ENCODE data around the gene LDLRAD3.

The LDLRAD3 gene

DNA sequence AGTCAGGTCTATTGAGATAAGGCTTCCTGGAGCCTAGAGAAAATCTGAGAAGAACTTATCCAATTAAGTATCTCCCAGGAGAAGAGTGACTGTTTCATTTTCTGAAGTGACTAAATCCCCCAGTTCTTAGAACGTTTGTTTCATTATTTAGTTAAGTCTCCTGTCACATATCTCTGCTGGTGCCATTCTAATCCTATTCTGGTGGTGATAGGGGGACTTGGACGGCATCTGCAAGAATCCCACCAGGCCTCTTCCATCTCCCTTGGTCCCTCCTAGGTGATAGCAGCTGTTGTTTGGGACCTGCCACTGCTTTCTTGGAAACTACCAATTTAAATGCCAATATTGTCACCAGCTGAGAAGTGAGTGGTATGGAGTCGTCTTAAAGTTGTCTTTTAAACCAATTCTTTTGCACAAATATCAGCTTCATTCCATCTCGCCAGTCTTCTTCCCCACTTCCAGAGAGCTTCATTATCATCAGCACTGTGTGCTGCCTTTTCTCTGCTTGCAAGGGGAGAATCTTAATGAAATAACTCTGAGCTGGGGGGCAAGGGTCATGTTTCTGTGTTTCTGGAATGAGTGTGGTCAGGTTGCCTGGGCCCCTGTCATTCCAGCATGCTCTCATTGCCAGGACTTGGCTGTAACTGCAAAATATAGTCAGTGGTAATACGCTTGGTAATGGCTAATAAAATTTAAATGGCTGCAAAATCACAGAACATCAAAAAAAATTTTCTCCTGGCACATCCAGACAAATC lies 104.8 kb downstream of the LDLRAD3 start:
- DNase-seq (ENCODE audit: low spot score), result no peak

DNA sequence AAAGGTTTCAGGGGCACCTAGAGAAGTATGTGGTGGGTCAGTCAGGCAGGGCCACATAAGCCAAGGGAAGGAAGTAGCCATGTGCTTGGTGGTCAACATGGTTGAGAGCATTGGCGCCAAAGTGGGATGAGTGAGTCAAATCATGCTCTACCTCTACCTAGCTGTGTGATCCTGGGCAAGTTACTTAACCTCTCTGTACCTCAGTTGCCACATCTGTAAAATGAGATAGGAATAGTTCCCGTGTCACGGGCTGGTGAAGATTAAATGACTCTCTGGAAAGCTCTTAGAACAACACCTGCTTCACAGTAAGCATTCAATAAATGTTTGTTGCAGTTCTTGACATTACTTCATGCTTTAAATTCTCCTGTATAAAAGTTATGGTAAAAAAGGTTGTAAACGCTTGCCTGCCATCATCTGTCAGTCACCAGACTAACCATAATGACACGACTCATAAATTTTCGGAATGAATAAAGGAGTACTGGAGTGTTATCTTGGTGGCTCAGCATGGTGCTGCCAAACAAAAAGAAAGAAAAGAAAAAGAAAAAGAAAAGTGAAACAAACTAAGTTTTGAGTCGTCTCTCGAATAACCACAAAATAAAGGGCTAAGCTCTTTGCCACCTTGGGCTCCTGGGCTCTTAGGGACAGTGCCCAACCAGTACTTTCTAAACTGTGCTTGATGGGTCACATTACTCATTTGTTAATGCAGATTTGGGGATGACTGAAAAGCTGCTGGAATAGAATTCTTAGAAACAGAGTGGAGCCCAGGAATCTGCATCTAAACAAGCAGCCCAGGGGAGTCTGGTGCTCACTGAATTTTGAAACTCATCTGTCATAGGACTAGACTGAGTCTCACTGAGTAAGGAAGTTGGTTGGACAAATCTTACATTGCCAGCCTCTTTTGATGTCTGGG lies 107.6 kb downstream of the LDLRAD3 start:
- DNase-seq (ENCODE audit: low spot score), result no peak

DNA sequence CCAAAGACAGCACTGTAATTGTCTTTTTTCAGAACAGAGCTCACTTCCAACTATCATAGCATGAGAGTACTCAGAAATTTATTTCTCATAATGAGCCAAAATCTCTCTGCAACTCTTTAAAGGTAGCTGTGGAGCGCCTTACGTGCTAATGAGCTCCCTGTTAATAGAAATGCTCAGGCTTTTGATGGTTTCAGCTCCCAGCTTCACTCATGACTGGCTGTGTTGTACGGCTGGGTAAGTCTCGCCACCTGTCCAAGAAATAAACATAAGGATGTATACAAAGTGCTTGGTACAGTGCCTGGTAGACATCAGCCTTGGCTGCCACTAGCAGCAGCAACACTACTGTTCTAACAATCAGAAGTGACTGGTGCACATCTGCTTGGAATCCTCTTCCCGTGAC lies 109.4 kb downstream of the LDLRAD3 start:
- no peak for DNase-seq (ENCODE audit: low spot score)

DNA sequence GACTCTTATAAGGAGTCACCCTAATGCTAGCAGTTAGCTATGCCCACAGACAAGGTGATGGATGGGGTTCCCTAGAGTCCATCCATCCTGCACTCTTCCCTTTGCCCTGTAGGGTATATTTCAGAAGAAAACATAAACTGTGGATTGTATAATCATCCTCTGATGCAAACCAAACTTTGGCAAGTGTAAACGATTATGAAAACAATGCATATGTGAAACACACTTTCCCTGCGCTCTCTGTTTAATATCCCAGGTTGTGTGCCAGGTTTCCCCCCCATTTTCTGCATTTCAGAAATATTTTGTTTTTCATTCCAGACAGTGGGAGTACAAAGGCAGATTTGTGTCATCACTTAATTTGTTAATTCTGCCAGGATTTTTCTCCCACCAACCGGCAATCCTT lies 110.0 kb downstream of the LDLRAD3 start:
- DNase-seq (ENCODE audit: low spot score), result no peak

DNA sequence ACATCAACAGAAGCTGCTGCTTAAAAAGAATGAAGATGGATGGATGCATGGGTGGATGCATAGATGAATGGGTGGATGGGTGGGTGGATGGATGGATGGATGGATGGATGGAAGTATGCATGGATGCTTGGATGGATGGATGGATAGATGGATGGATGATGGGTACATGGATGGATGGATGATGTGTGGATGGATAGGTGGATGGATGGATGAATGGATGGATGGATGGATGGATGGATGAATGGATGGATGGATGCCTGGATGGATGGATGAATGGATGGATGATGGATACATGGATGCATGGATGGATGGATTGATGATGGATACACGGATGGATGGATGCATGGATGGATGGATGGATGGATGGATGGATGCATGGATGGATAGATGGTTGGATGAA lies 110.8 kb downstream of the LDLRAD3 start:
- DNase-seq (ENCODE audit: low spot score), result no peak

DNA sequence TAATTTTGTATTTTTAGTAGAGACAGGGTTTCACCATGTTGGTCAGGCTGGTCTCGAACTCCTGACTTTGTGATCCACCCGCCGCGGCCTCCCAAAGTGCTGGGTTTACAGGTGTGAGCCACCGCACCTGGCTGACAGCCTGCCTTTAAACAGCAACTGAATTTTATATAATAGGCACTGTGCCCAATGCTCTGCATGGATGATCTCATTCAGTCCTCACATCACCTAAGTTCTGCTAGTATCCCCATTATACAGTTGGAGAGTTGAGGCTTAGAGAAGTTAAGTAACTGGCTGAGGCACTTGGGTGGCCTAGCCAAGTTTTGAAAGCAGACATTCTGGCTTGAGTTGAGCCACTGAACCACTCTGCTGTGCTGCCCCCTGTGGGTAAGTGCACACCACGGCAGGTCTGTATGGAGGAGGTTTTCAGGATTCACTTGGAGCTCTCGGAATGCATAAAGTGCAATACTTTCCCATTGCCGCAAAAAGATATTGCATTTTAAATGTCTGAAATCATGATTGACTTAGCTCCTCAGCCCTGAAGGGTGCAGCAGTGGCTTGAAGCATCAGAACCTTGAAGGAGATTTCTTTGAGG lies 112.4 kb downstream of the LDLRAD3 start:
- DNase-seq (ENCODE audit: low spot score), result peak; percentile 20

DNA sequence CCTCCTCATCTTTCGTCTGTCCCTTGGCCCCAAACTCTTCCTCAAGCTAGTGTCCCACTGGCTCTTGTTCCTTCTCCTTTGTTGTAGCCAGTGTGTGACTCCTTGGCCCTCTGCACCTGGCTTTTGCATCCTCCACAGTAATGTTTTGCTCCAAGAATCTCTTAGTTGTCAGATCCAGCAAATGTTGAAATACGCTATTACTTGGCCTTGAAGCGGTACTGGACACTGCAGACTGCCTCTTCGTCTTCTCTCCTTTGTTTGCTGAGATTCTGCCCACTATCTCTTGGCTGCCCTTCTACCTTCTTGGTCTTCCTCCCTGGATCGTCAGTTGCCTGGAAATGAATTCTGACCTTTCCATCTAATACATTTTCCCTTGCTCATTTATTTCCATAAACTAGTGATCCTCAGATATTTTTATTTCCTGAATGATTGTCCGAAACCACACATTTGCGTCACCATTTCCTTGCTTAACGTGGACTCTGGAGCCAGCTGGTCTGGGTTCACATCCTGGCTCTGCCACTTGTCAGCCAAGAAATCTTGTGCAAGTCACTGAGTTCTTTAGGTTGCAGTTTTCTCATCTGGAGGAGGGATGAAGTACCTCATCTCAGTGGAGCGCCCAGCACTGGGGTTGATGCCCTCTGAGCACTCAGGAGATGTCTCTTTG lies 113.6 kb downstream of the LDLRAD3 start:
- no peak for DNase-seq (ENCODE audit: low spot score)

DNA sequence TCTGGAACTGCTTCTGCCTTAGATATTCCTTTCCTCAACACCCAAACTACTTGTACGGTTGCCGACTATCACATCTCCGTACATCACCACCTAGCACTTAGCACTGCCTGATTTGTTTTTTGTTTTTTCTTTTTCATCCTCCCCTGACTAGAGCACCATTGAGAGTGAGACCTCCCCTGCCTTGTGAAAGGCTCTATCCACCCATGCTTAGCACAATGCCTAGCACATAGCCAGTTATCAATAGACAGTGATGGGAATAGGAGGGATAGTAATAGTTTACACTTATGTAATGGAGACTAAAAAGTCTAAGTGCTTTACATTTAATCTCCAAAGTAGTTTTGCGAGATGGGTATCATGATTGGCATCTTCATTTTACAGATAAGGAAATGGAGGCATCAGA lies 115.8 kb downstream of the LDLRAD3 start:
- DNase-seq (ENCODE audit: low spot score), result no peak

DNA sequence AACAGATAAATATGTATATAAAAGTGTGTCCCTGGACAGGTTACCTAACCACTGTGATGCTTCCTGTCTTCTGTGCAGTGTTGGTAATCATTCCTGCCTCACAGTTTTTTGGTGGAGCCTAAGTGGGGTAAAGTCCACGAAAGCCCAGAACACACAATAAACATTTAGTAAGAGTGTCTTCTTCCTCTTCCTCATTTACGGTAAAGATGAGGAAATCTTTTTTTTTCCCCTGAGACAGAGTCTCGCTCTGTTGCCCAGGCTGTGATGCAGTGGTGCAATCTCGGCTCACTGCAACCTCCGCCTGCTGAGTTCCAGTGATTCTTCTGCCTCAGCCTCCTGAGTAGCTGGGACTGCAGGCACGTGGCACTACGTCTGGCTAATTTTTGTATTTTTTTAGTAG lies 117.1 kb downstream of the LDLRAD3 start:
- no peak for DNase-seq (ENCODE audit: low spot score)

DNA sequence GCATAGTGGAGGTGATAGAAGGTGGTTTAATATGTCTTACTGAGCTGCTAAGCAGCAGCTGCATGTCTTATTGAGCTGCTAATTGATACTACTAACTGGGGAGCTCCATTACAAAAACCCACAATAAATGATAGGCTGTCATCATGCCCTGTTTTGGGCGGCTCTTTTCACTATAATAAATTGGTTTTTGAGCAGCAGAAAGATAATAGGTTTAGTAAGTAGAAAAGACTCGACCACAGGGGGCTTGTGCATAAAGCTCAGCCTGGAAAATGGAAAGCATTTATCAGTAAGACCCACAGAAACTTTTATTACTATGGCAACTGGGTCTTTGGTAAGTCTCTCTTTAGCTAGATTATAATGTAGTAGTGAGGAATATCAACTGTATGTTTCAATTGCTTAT lies 117.6 kb downstream of the LDLRAD3 start:
- DNase-seq (ENCODE audit: low spot score), result no peak

DNA sequence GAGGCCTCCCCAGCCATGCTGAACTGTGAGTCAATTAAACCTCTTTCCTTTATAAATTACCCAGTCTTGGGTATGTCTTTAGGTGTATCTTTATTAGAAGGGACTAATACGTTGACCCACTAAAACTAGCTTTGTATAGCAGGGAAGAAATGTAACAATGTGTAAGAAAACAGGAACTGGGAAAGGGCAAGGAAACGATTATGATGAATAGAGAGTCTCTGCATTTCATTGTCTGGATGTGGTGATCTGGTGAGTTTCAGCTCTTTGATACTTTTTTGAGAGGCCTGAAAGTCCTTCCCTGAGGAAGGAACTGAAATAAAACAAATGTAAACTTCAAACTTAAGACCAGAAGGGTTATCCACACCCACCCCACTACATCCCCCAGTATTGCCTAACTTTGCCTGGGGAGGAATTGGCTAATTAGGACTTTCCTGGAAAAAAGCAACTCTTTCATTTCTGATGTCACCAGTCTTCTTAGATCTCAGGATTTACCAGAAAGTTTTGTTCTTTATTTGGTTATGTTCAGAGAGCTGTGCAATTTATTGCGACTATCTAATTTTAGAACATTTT lies 119.0 kb downstream of the LDLRAD3 start:
- no peak for DNase-seq (ENCODE audit: low spot score)

DNA sequence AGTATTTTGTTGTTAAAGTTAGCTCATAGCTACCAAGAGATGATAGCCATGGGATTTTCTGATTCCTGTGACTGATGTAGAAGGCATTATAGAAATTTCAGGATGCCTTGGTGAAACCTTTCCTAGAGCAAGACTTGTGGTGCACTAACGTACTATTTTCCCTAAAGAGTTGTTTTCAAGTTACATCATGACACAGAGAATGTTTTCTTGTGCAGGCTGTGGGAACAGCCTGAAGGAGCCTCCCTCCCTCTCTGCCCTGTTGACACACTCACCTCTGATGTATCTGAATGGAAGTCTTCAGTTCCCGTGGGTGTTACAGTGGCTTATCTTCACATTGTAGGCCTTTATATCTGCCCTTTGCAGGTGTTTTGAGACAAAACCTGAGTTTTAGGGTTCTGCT lies 121.6 kb downstream of the LDLRAD3 start:
- no peak for DNase-seq (ENCODE audit: low spot score)

DNA sequence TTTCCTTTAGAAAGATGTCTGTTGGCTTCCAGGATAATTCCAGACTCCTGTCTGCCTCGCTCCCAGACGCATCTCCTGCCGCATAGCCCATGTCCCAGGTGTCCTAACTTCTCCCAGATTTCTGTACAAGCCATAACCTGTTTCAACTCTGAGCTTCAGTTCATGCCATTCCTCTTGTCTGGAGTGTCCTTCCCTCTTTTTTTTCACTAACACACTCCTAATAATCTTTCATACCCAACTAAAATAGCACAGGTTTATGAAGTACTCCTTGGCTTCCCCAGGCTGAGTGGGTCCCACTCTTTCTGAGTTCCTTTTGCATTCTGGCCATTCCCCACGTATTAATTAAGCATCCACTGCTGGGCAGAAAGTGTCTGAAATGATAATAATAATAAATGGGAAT lies 123.0 kb downstream of the LDLRAD3 start:
- no peak for DNase-seq (ENCODE audit: low spot score)

DNA sequence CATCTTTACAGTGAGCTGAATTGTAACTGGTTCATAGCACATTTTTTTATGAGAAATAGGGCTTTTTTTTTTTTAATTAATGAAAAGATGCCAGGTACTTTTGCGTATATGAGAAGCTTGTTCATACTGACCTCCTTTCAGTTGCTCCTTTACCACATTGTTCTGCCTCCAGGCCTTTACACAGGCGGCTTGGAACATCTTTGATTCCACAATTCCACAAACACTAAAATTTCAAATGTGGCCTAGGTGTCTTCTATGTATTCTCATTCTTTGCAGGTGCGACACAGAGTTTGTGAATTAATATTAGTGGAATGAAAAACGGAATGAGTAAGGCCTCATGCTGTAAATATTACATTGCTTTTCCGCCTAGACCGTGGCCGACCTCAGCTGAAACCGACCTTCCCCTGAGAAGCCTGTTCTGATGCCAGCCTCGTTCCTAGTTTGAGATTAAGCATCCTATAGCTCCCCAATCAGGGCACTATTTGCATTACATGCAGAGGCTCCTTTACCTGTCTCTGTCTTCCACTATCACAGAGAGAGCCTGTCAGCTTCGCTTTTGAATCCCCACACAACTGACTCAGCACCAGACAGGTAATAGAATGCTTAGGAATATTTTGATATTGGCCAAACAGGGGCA lies 125.8 kb downstream of the LDLRAD3 start:
- DNase-seq (ENCODE audit: low spot score), result no peak

DNA sequence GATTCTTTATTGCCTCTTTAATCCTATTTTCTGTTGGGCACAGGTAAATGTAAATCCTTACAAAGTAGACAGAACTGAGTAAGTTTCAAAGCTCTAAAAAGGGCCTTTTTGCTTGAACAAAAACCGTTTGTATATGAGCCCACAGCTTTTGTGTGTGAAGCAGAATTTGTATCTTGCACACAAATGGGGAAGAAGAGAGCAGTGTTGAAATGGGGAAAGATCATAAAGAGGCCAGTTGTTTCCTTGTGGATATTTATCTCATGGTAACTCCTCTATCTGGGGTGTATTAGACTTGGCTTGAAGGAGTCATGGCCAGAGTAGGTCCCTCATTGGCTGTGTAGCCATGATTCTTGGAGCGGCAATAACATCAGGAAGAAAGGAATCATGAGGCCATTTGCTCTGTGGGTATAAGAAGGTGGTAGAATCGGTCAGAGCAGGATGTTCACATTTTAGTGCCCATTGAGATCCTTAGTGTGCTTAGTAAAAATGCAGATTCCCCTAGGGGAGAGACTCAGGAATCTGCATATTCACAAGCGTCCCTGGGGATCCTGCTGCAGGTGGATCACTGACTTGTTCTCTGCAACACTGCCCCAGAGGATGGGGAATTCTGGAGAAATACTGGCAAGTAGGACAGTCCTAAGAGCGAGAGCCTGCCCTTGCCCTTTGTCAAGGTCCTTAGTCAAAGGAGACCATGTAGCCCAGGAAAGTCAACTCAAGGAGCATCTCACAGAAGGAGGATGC lies 126.5 kb downstream of the LDLRAD3 start:
- no peak for DNase-seq (ENCODE audit: low spot score)

DNA sequence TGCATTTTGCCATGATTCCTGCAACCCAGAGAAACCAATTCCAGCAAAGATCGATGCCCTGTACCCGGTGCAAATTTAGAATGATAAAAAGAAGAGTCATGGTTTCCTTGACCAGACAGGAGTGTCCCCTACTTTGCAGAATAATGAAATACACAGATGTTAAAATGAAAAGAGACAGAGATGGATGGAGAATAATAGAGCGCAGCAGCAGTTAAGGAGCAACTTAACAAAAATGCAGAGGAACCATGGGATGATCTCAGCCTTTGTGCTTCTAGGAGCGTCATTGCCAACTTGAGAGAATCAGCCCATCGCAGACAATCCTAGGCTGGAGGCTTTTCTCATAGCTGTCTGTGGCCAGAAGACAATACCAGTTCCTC lies 127.1 kb downstream of the LDLRAD3 start:
- no peak for DNase-seq (ENCODE audit: low spot score)

DNA sequence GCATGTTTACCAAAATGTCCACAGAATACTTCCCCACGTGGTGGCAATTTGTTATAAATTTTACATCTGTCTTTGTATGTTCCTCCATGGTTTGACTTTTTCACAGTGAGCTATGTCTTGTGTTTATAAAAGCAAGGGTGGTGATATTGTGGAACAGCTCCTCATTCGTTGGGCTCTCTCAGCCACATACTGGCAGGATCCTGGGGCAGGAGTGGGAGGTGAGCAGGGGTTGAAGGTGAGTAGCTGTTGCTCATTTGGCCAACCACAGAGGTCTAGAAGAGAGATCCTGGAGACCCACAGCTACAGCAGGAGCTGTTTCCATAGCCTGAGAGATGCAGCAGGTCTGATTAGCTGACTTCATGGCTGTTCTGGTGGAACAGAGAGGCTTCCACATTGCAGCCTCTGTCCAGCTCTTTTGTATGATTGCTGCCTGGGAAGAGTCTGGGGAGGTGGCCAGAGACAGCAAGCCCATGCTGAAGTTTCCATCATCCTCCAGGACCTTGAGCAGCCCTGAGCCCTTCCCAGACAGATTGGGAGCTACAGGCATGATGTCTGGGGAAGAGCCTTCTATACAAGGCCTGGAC lies 128.1 kb downstream of the LDLRAD3 start:
- no peak for DNase-seq (ENCODE audit: low spot score)

DNA sequence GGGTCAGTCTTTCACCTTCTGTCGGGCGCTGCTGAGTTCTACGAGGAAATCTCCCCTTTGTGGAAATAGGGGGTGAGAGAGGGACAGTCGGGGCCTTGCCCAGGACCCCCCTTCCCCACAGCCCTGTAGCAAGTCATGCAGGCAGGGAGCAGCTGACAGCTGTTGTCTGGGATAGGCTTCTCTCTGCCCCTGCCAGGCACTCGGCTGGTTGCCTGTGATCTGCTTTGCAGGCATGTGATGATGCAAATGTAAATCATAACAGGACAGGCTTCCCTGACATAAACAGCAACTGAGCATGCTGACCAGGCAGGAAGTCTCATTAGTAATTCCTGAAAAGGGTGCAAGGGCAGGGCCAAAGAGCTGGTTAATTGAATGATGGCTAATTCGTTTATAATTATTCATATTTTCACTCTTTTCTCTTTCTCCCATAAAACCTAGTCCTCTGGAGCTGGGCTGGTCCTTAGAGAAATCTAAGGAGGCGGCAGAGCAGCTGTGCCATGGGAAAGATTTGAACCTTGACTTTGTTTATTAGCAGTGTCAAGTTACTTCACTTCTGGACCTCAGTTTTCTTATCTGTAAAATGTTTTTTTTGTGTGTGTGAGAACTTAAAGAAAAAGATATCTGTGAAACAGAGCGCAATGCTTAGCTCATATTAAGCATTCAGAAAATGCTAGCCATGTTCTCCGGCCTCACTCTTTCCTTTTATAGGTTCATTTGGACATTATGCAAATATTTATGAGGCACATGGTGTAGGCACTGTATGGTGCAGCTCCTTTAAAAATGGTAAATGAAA lies 129.7 kb downstream of the LDLRAD3 start:
- peak; percentile 51 for DNase-seq (ENCODE audit: low spot score)

DNA sequence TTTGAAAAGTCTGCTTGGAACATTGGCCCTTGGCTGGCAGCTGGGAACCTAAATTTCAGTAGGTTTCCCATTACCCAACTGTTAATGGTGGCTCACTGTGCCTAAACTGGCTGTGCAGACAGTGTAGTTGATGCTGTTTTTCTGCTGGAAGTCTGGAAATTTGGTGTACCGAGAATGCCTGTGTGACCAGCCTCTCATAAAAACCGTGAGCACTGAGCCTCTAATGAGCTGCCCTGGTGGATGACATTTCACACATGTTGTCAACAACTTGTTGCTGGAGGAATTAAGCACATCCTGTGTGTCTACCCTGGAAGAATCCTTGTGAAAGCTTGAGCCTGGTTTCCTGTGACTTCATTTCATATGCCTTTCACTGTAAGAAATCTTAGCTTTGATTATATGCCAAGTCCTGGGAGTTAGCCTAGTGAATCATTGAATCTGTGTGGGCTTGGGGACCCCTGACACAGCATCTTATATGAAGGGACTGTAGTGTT lies 131.1 kb downstream of the LDLRAD3 start:
- peak; percentile 69 for DNase-seq (ENCODE audit: low spot score)

DNA sequence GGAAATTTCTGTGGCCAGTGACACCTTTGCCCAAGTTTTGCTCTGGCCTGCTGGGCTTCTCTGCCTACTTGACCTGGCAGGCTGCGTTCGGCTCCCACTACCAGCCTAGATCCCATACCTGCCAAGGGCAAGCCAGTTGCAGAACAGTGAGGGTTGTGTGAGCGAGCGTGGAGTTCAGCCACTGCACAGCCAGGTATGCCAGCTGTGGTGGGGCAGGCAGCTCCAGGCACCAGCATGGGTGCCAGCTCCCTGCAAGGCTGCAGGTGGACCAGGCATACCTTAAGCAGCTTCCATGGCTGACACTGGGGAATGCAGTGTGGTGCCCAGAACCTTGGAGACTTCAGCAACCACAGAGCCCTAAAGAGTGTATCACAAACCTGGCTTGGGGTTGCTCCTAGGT lies 133.5 kb downstream of the LDLRAD3 start:
- no peak for DNase-seq (ENCODE audit: low spot score)
